Activated naive CD4-positive, alpha-beta T cell treated with anti-CD3 and anti-CD28 coated beads, Interleukin-2, amount 10 ng/mL, durations not matched to agents 7 days and 5 days (primary cell): ENCODE measurements around the gene PPA2.

Experiments
- CTCF ChIA-PET: fragments of 350-600 bp; sonication (Branson Sonifier 250); formaldehyde crosslinking; loops from one replicate; lab custom pipeline; 2021; ENCODE audit warnings: antibody characterized with exemption; lab: Charles Lee
- DNase-seq: peaks from one replicate; pipeline ENCODE4 v3.0.0-alpha.2; 2020
- H3K27ac Mint-ChIP-seq: one replicate; pipeline ENCODE4 v1.8.0; 2021; ENCODE audit warnings: mild to moderate bottlenecking, moderate library complexity, mixed read lengths
- H3K27me3 Mint-ChIP-seq: one replicate; pipeline ENCODE4 v1.8.0; 2021; ENCODE audit warnings: mild to moderate bottlenecking, mixed read lengths
- H3K36me3 Mint-ChIP-seq: one replicate; pipeline ENCODE4 v1.8.0; 2021; ENCODE audit warnings: mixed read lengths
- H3K4me1 Mint-ChIP-seq: one replicate; pipeline ENCODE4 v1.8.0; 2021; ENCODE audit warnings: mixed read lengths
- H3K4me3 Mint-ChIP-seq: one replicate; pipeline ENCODE4 v1.8.0; 2021; ENCODE audit warnings: mild to moderate bottlenecking, moderate library complexity, mixed read lengths
- H3K9me3 Mint-ChIP-seq: one replicate; pipeline ENCODE4 v1.8.0; 2021; ENCODE audit warnings: mixed read lengths

The PPA2 gene

GRCh38 chr4:105473324-105474098 lies at the start of gene PPA2:
TSS of gene PPA2 (minus strand) at chr4:105474062. CDS start at chr4:105474050, 12 bp downstream.
- CTCF ChIA-PET: interaction anchor here (0.6 to 2.8 kb wide), 17 partner anchors 13 to 737 kb away, joined by 3 to 26 read pairs (median 3); partner anchors contain the start of genes GSTCD, INTS12 and TET2
- Mint-ChIP-seq H3K36me3 (peaks cover 5% of the 10 kb centered on the region), H3K4me3 (peak within 1 kb of the TSS; percentile 98), H3K4me1 (peaks cover 31% of the 10 kb centered on the region), H3K27ac (peak within 1 kb of the TSS; percentile 98), H3K9me3 (no peaks in the 10 kb centered on the region), H3K27me3 (no peaks in the 10 kb centered on the region)
- DNase-seq: peak; percentile 84

- Mint-ChIP-seq H3K27me3 (no peaks in the 10 kb centered on the region), H3K4me1 (no peaks in the 10 kb centered on the region), H3K27ac (no peak overlapping the region), H3K36me3 (no peaks in the 10 kb centered on the region), H3K9me3 (no peaks in the 10 kb centered on the region), H3K4me3 (no peak overlapping the region)
- DNase-seq: peak; percentile 29
- CTCF ChIA-PET: interaction anchor here (0.9 to 1.7 kb wide), 7 partner anchors 11 to 284 kb away, joined by 3 to 9 read pairs (median 3); no protein-coding TSS in a partner anchor
These were observed 47.2 kb upstream of the PPA2 start for GRCh38 chr4:105520819-105521790.

GRCh38 chr4:105510245-105510644 lies 36.4 kb upstream of the PPA2 start:
- H3K27ac Mint-ChIP-seq: no peak overlapping the region
- no peaks in the 10 kb centered on the region for H3K36me3 Mint-ChIP-seq
- no peak overlapping the region for H3K4me3 Mint-ChIP-seq
- no peaks in the 10 kb centered on the region for H3K27me3 Mint-ChIP-seq
- CTCF ChIA-PET: interaction anchor here (0.7 kb wide), 1 partner anchor 10 kb away, joined by 3 read pairs; no protein-coding TSS in a partner anchor
- H3K9me3 Mint-ChIP-seq: no peaks in the 10 kb centered on the region
- no peaks in the 10 kb centered on the region for H3K4me1 Mint-ChIP-seq
- DNase-seq: no peak

GRCh38 chr4:105509714-105510113 lies 35.9 kb upstream of the PPA2 start:
- H3K27me3 Mint-ChIP-seq: no peaks in the 10 kb centered on the region
- H3K27ac Mint-ChIP-seq: no peak overlapping the region
- no peaks in the 10 kb centered on the region for H3K36me3 Mint-ChIP-seq
- DNase-seq: no peak
- CTCF ChIA-PET: no interaction called here
- H3K4me1 Mint-ChIP-seq: no peaks in the 10 kb centered on the region
- no peak overlapping the region for H3K4me3 Mint-ChIP-seq
- H3K9me3 Mint-ChIP-seq: no peaks in the 10 kb centered on the region

- CTCF ChIA-PET: no interaction called here
- no peaks in the 10 kb centered on the region for H3K36me3 Mint-ChIP-seq
- no peaks in the 10 kb centered on the region for H3K27me3 Mint-ChIP-seq
- no peaks in the 10 kb centered on the region for H3K4me1 Mint-ChIP-seq
- no peak for DNase-seq
- H3K27ac Mint-ChIP-seq: no peak overlapping the region
- H3K9me3 Mint-ChIP-seq: no peaks in the 10 kb centered on the region
- H3K4me3 Mint-ChIP-seq: no peak overlapping the region
These were observed 35.4 kb upstream of the PPA2 start for GRCh38 chr4:105509291-105509690.

- no peak overlapping the region for H3K4me3 Mint-ChIP-seq
- H3K27ac Mint-ChIP-seq: no peak overlapping the region
- no peak for DNase-seq
- no peaks in the 10 kb centered on the region for H3K9me3 Mint-ChIP-seq
- no peaks in the 10 kb centered on the region for H3K36me3 Mint-ChIP-seq
- no peaks in the 10 kb centered on the region for H3K27me3 Mint-ChIP-seq
- CTCF ChIA-PET: no interaction called here
- no peaks in the 10 kb centered on the region for H3K4me1 Mint-ChIP-seq
These were observed 30.9 kb upstream of the PPA2 start for GRCh38 chr4:105504744-105505143.

- no peaks in the 10 kb centered on the region for H3K36me3 Mint-ChIP-seq
- CTCF ChIA-PET: no interaction called here
- H3K9me3 Mint-ChIP-seq: no peaks in the 10 kb centered on the region
- no peak overlapping the region for H3K4me3 Mint-ChIP-seq
- DNase-seq: no peak
- H3K27me3 Mint-ChIP-seq: no peaks in the 10 kb centered on the region
- H3K27ac Mint-ChIP-seq: no peak overlapping the region
- no peaks in the 10 kb centered on the region for H3K4me1 Mint-ChIP-seq
These were observed 29.6 kb upstream of the PPA2 start for GRCh38 chr4:105503484-105503883.

- no peak for DNase-seq
- Mint-ChIP-seq H3K27ac (no peak overlapping the region), H3K36me3 (no peaks in the 10 kb centered on the region), H3K4me1 (no peaks in the 10 kb centered on the region), H3K27me3 (no peaks in the 10 kb centered on the region), H3K4me3 (no peak overlapping the region), H3K9me3 (no peaks in the 10 kb centered on the region)
- CTCF ChIA-PET: no interaction called here
These were observed 23.0 kb upstream of the PPA2 start for GRCh38 chr4:105496899-105497298.

- no peaks in the 10 kb centered on the region for H3K9me3 Mint-ChIP-seq
- H3K27ac Mint-ChIP-seq: no peak overlapping the region
- no peaks in the 10 kb centered on the region for H3K4me1 Mint-ChIP-seq
- no peak overlapping the region for H3K4me3 Mint-ChIP-seq
- H3K36me3 Mint-ChIP-seq: no peaks in the 10 kb centered on the region
- no peak for DNase-seq
- CTCF ChIA-PET: no interaction called here
- H3K27me3 Mint-ChIP-seq: no peaks in the 10 kb centered on the region
These were observed 21.8 kb upstream of the PPA2 start for GRCh38 chr4:105495667-105496066.

- H3K4me3 Mint-ChIP-seq: no peak overlapping the region
- DNase-seq: no peak
- peaks cover 1% of the 10 kb centered on the region for H3K27me3 Mint-ChIP-seq
- peaks cover 8% of the 10 kb centered on the region for H3K9me3 Mint-ChIP-seq
- no peaks in the 10 kb centered on the region for H3K4me1 Mint-ChIP-seq
- CTCF ChIA-PET: interaction anchor here (1.2 kb wide), 1 partner anchor 30 kb away, joined by 3 read pairs; no protein-coding TSS in a partner anchor
- H3K36me3 Mint-ChIP-seq: no peaks in the 10 kb centered on the region
- no peak overlapping the region for H3K27ac Mint-ChIP-seq
These were observed 16.7 kb upstream of the PPA2 start for GRCh38 chr4:105490523-105490922.

- Mint-ChIP-seq H3K4me1 (no peaks in the 10 kb centered on the region), H3K36me3 (no peaks in the 10 kb centered on the region), H3K27ac (no peak overlapping the region), H3K27me3 (peaks cover 14% of the 10 kb centered on the region), H3K4me3 (no peak overlapping the region), H3K9me3 (peaks cover 2% of the 10 kb centered on the region)
- CTCF ChIA-PET: no interaction called here
- no peak for DNase-seq
These were observed 10.0 kb upstream of the PPA2 start for GRCh38 chr4:105483840-105484239.

GRCh38 chr4:105474099-105474518 lies 247 bp upstream of the PPA2 start:
- H3K36me3 Mint-ChIP-seq: peaks cover 5% of the 10 kb centered on the region
- no peaks in the 10 kb centered on the region for H3K9me3 Mint-ChIP-seq
- no peak for DNase-seq
- peak overlapping the region; percentile 98 for H3K27ac Mint-ChIP-seq
- CTCF ChIA-PET: interaction anchor here (0.9 to 2.8 kb wide), 15 partner anchors 17 to 736 kb away, joined by 3 to 26 read pairs (median 3); partner anchors contain the start of genes GSTCD, INTS12 and TET2
- H3K4me3 Mint-ChIP-seq: peak overlapping the region; percentile 98
- H3K27me3 Mint-ChIP-seq: no peaks in the 10 kb centered on the region
- peaks cover 31% of the 10 kb centered on the region for H3K4me1 Mint-ChIP-seq

- peak overlapping the region; percentile 98 for H3K27ac Mint-ChIP-seq
- H3K9me3 Mint-ChIP-seq: no peaks in the 10 kb centered on the region
- H3K36me3 Mint-ChIP-seq: peaks cover 5% of the 10 kb centered on the region
- no peaks in the 10 kb centered on the region for H3K27me3 Mint-ChIP-seq
- CTCF ChIA-PET: interaction anchor here (0.7 to 2.8 kb wide), 9 partner anchors 13 to 542 kb away, joined by 3 to 26 read pairs (median 4); partner anchors contain the start of genes GSTCD, INTS12 and TET2
- H3K4me1 Mint-ChIP-seq: peaks cover 31% of the 10 kb centered on the region
- peak overlapping the region; percentile 98 for H3K4me3 Mint-ChIP-seq
- no peak for DNase-seq
These were observed 965 bp downstream of the PPA2 start for GRCh38 chr4:105472871-105473323.
